CD14-positive monocyte (primary cell): ENCODE measurements around the gene WDFY4. TPM values are rescaled to one million over a fixed set of nuclear protein-coding genes. Genes with fewer than 3 reads are reported as not detected.

Experiments used
- DNase-seq, 3 donors: peaks; one replicate each; pipeline ENCODE4 v3.0.0-alpha.2; 2011 to 2022
- H2AFZ ChIP-seq: 2 replicates; pipeline ENCODE4 v1.6.0; 2012; ENCODE audit warnings: mild to moderate bottlenecking, low read depth, low read length, inconsistent platforms; ENCODE audit not compliant: insufficient read depth, poor library complexity, severe bottlenecking
- H3K27ac ChIP-seq, 2 donors: 1 replicate in 1 of 2; 2 replicates in 1 of 2; pipeline ENCODE4 v1.5.1; 2012 to 2013; ENCODE audit warnings: low read length in 2 of 2, control low read depth in 1 of 2, inconsistent platforms in 1 of 2, low read depth in 1 of 2, mild to moderate bottlenecking in 1 of 2
- H3K27me3 ChIP-seq, 2 donors: one replicate each; pipeline versions ENCODE4 v1.6.0 to v1.6.1; 2011 to 2013; ENCODE audit warnings: low read length in 2 of 2; ENCODE audit not compliant: control insufficient read depth in 2 of 2, insufficient read depth in 2 of 2
- H3K36me3 ChIP-seq, 2 donors: replicated peaks in 1 of 2; 1 replicate in 1 of 2; 2 replicates in 1 of 2; pipeline versions ENCODE4 v1.5.1 to v1.6.1; 2012 to 2013; ENCODE audit warnings: low read length in 2 of 2, control low read depth in 1 of 2, inconsistent platforms in 1 of 2, mild to moderate bottlenecking in 1 of 2; ENCODE audit not compliant: insufficient read depth in 2 of 2, control insufficient read depth in 1 of 2
- H3K4me1 ChIP-seq, 2 donors: 1 replicate in 1 of 2; 2 replicates in 1 of 2; pipeline versions ENCODE4 v1.5.1 to v1.6.1; 2012 to 2013; ENCODE audit warnings: low read length in 2 of 2, control low read depth in 1 of 2, inconsistent platforms in 1 of 2, mild to moderate bottlenecking in 1 of 2, moderate library complexity in 1 of 2; ENCODE audit not compliant: insufficient read depth in 2 of 2, control insufficient read depth in 1 of 2
- H3K4me2 ChIP-seq: replicated peaks from 2 replicates; pipeline ENCODE3; 2012; ENCODE audit warnings: low read length, moderate library complexity, mild to moderate bottlenecking; ENCODE audit not compliant: poor library complexity, severe bottlenecking; ENCODE audit errors: extremely low read depth
- H3K4me3 ChIP-seq, 3 experiments: fragments of 200-600 bp in 1 of 3; sonication (generic) in 1 of 3; replicated peaks in 1 of 3; 1 replicate in 2 of 3; 2 replicates in 1 of 3; pipeline ENCODE4 v1.5.1; 2011 to 2013; ENCODE audit warnings: low read length in 3 of 3, mild to moderate bottlenecking in 3 of 3, control low read depth in 2 of 3, low read depth in 2 of 3, inconsistent platforms in 1 of 3, moderate library complexity in 1 of 3
- H3K79me2 ChIP-seq: 2 replicates; pipeline ENCODE4 v1.6.0; 2012; ENCODE audit warnings: mild to moderate bottlenecking, control low read depth, inconsistent platforms, low read length, moderate library complexity; ENCODE audit not compliant: insufficient read depth
- H3K9ac ChIP-seq: 2 replicates; pipeline ENCODE4 v1.6.0; 2017; ENCODE audit warnings: low read length, mild to moderate bottlenecking; ENCODE audit not compliant: insufficient read depth, poor library complexity, severe bottlenecking
- H3K9me3 ChIP-seq, 2 donors: replicated peaks in 1 of 2; 1 replicate in 1 of 2; 2 replicates in 1 of 2; pipeline versions ENCODE4 v1.5.1 to v1.6.1; 2012 to 2013; ENCODE audit warnings: low read length in 2 of 2, control low read depth in 1 of 2; ENCODE audit not compliant: control insufficient read depth in 1 of 2, insufficient read depth in 1 of 2
- H4K20me1 ChIP-seq: 2 replicates; pipeline ENCODE4 v1.6.0; 2012; ENCODE audit warnings: mild to moderate bottlenecking, low read length, control low read depth, moderate library complexity; ENCODE audit not compliant: insufficient read depth
- H3K27ac Mint-ChIP-seq, 7 donors: one replicate each; pipeline ENCODE4 v1.8.0; 2020; ENCODE audit warnings: mild to moderate bottlenecking in 7 of 7, mixed read lengths in 7 of 7, moderate library complexity in 6 of 7, inconsistent platforms in 2 of 7
- H3K27me3 Mint-ChIP-seq, 3 donors: one replicate each; pipeline ENCODE4 v1.8.0; 2021 to 2022; ENCODE audit warnings: low read depth in 3 of 3, mild to moderate bottlenecking in 3 of 3, mixed read lengths in 3 of 3, moderate library complexity in 3 of 3, inconsistent platforms in 1 of 3
- H3K36me3 Mint-ChIP-seq, 2 donors: one replicate each; pipeline ENCODE4 v1.8.0; 2020; ENCODE audit warnings: mixed read lengths in 2 of 2, inconsistent platforms in 1 of 2, mild to moderate bottlenecking in 1 of 2
- H3K4me1 Mint-ChIP-seq: one replicate; pipeline ENCODE4 v1.8.0; 2020; ENCODE audit warnings: mild to moderate bottlenecking, mixed read lengths
- H3K4me3 Mint-ChIP-seq, 2 donors: one replicate each; pipeline ENCODE4 v1.8.0; 2020; ENCODE audit warnings: mild to moderate bottlenecking in 2 of 2, mixed read lengths in 2 of 2, moderate library complexity in 1 of 2
- H3K9me3 Mint-ChIP-seq, 7 donors: one replicate each; pipeline ENCODE4 v1.8.0; 2020 to 2022; ENCODE audit warnings: mixed read lengths in 7 of 7, mild to moderate bottlenecking in 6 of 7, moderate library complexity in 6 of 7, inconsistent platforms in 2 of 7
- CTCF ChIP-seq: fragments of 200-600 bp; IDR thresholded peaks from one replicate; pipeline ENCODE4 v1.8.0; 2022; ENCODE audit warnings: antibody characterized with exemption, mild to moderate bottlenecking
- WGBS: methylation state at CpG from one replicate; pipeline ENCODE4 v1.1.5; 2013; ENCODE audit warnings: missing lambda C conversion rate; ENCODE audit not compliant: insufficient coverage; 5-methylcytosine and 5-hydroxymethylcytosine counted together
- intact Hi-C, 2 donors: fragments of 100-400 bp; cut with micrococcal nuclease; formaldehyde crosslinking; loops; one replicate each; pipeline versions ENCODE4 v1.15.0 to v1.15.1; 2023
- polyA plus RNA-seq, 3 donors: library from polyadenylated mRNA; depleted of rRNA in 1 of 3; unstranded in 2 of 3; stranded (reverse) in 1 of 3; fragments of 300-500 nt in 2 of 3; fragments of >200 nt in 1 of 3; fragmentation: Illumina TruSeq in 2 of 3; gene quantifications; 1 replicate in 2 of 3; 2 replicates in 1 of 3; pipeline ENCODE4 v1.2.3, GENCODE V29; 2012 to 2021

WDFY4 gene
- polyA plus RNA-seq, 3 donors: 7.5 to 36.1 (median 9.8) TPM

GRCh38 chr10:48697091-48697490 is 12.4 kb downstream of the WDFY4 start:
- TF ChIP-seq CTCF: no peak
- WGBS: 100% methylated on average over 5 of the region's 5 CpGs
- H3K4me1 Mint-ChIP-seq: peaks cover 32% of the 10 kb centered on the region

GRCh38 chr10:48697821-48698764 is 13.4 kb downstream of the WDFY4 start:
- H3K4me3 Mint-ChIP-seq: no peak overlapping the region
- 96% methylated on average over 14 of the region's 19 CpGs for WGBS
- H3K4me3 ChIP-seq: no peak overlapping the region
- H4K20me1 ChIP-seq: peaks cover 99% of the 10 kb centered on the region
- H2AFZ ChIP-seq: no peak overlapping the region
- peaks cover 25 to 73% of the 10 kb centered on the region in 2 donors for H3K36me3 ChIP-seq
- TF ChIP-seq CTCF: no peak
- no peaks in the 10 kb centered on the region for H3K9me3 Mint-ChIP-seq
- peak overlapping the region in 1 of 7 donors; percentile 47 for H3K27ac Mint-ChIP-seq
- H3K27me3 Mint-ChIP-seq: peaks cover 0 to 2% (median 1%) of the 10 kb centered on the region in 3 donors
- peaks cover 99% of the 10 kb centered on the region for H3K79me2 ChIP-seq
- H3K9me3 ChIP-seq: no peaks in the 10 kb centered on the region
- no peaks in the 10 kb centered on the region for H3K27me3 ChIP-seq
- DNase-seq: no peak
- H3K27ac ChIP-seq: no peak overlapping the region
- no peak overlapping the region for H3K4me2 ChIP-seq
- H3K4me1 Mint-ChIP-seq: peaks cover 39% of the 10 kb centered on the region
- intact Hi-C loops: no loop called here
- H3K9ac ChIP-seq: no peak overlapping the region
- peaks cover 16 to 21% of the 10 kb centered on the region in 2 donors for H3K4me1 ChIP-seq
- peaks cover 40 to 55% of the 10 kb centered on the region in 2 donors for H3K36me3 Mint-ChIP-seq

More at GRCh38 chr10:48697091-48697490, 12.4 kb downstream of the WDFY4 start:
- Histone ChIP-seq H4K20me1 (peaks cover 99% of the 10 kb centered on the region), H3K27me3 (no peaks in the 10 kb centered on the region), H3K4me3 (no peak overlapping the region), H3K79me2 (peaks cover 99% of the 10 kb centered on the region), H3K9ac (no peak overlapping the region), H2AFZ (no peak overlapping the region), H3K27ac (no peak overlapping the region), H3K36me3 (peaks cover 25 to 80% of the 10 kb centered on the region in 2 donors), H3K4me2 (no peak overlapping the region), H3K4me1 (peaks cover 8 to 16% of the 10 kb centered on the region in 2 donors), H3K9me3 (no peaks in the 10 kb centered on the region)
- H3K4me3 Mint-ChIP-seq: no peak overlapping the region
- DNase-seq: no peak
- no peaks in the 10 kb centered on the region for H3K9me3 Mint-ChIP-seq
- H3K36me3 Mint-ChIP-seq: peaks cover 46 to 57% of the 10 kb centered on the region in 2 donors
- peaks cover 0 to 2% (median 1%) of the 10 kb centered on the region in 3 donors for H3K27me3 Mint-ChIP-seq
- intact Hi-C loops: no loop called here
- H3K27ac Mint-ChIP-seq: peak overlapping the region in 4 of 7 donors; percentile 3 to 82 (median 40)
